Stimulated activated CD4-positive, alpha-beta T cell treated with anti-CD3 and anti-CD28 coated beads, Interleukin-4, amount 100 ng/mL, for 4 hours (primary cell): Measurements from ENCODE around the gene PANK2.
"Not testable (repeated sequence)": the region's sequence is repeated elsewhere in the genome, so short reads cannot be mapped to it uniquely, and the experiment has no call there.

Source experiments
- DNase-seq, 2 experiments: peaks; one replicate each; pipeline ENCODE4 v3.0.0-alpha.2; 2020

Gene PANK2

DNA sequence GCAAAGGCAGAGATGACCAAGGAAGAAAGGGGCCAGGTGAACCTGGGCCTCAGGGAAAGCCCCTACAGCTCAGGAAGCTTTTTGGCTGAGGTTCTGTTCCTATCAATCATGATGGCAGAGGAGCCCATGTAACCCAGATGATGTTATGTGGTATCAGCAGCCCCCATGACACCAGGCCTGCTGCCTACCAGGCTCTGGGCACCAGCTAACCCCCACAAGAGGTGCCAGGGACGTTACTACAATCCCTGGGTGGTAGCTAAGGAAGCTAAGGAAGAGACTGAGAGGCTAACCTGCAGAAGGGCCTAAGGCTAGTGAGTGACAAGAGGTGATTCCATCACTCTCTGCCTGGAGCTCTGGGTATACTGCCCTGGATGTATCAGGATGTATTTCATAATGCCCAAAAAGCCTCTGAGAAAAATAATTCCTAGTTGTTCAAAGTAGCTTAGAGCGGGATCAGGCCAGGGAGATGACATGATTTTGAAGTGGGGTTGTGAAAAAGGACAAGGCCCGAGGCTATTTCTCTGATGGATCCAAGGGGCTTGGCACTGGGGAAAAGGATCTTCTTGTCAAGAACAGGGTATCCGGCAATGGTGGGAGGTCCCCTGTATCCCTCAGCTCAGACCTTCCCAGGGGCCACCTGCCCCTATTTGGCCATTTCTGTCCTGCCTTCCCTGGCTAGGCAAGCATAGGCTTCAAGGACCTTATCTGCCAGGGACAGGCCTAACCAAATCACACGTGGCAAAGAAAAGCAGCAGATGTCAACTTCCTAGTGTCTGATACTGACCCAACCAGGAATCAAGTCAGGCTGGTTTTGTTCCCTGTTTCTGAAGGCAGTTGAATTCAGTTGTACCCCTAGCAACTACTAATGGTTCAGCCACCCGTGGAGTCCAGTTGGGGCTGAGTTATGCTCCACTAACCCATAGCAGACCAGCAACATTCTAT, 41.3 kb downstream of the PANK2 start:
- no peak for DNase-seq

DNA sequence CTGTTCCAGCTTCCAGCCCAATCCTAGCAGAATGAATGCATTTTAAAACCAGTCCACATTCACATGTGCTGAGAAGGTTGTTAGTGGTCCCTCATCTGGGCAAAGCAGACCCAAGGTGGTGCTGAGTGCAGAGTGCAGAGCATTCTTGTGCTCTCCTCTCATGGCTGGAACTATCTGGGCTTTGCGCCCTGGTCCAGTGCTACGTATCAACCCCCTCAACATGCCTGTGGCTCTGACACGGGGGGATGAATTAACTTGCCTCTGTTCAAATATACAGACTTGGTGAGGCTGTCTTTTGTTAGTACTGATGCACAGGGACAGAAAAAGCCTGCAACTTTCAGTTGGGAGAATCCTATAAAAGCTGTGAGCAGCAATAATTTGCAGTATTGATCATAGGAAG, 42.5 kb downstream of the PANK2 start:
- DNase-seq: no peak

DNA sequence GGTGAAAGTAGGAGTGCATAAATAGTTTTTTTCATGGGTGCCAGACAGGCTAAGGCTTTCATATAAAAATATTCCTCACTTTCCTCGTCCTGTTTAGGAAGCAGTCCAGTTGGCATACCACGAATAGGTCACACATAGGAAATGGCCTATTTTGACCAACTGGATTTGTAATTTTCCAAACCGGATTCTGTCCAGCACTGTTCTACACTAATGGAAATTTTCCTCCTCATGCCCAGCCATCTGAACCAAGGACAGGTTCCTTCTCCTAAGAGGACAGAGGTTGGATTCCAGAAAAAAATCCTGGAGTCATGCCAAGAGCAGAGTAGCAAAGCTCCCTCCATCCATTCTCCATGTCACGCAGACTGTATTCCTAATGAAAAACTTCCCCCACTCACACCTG, 43.1 kb downstream of the PANK2 start:
- no peak for DNase-seq

DNA sequence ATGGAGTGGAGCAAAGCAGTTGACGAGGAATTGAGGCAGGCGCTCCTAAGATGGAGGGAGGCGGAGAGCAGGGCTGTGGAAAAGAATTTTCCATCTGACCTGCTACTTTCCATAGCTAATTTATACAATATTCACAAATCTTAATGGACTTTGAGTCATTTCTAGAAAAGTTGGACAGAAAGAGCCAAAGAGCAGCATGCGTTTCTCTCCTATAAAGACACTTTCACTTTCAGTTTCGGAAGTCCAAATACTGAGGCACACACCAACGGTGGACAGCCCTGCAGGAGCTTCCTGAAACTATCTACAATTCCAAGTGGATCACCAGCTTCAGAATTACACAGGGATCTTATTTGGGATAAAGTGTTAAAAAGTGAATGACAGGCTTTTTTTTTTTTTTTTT, 43.5 kb downstream of the PANK2 start:
- DNase-seq: no peak

DNA sequence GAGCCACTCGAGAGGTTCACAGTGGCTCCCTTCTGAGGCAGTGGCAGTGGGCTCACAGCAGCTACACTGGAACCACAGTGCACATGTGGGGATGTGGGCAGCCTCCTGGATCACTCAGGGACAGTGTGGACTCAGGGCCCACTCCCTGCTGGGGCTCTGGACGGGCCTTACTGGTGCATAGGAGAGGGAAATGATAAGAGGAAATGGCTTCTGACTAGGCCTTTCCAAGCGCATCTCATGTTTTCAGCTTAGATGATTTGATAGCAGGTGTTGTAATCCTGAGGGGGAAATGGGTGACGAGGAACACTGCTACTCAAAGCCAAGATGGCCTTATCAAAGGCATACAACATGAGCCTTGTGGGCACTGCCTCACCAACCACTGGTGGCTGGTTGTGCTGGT, 44.0 kb downstream of the PANK2 start:
- DNase-seq: no peak

DNA sequence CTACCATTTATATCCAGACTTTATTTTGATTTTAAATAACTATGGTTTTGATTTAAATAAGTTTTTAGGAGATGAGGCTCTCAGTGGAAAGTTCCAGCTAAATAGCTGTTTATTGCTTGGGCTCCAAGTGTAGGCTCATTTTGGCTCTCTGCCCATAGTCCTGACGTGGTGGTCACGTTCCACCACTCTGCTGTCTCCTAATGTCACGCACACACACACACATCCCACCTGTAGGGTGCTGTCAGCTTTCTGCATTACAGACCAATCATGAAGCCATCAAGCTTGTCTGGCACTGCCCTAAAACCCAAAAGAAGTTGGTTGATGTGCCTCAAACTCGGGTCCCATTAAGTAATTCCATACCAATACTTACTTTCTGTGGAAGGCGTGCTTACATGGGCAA, 45.4 kb downstream of the PANK2 start:
- no peak for DNase-seq

DNA sequence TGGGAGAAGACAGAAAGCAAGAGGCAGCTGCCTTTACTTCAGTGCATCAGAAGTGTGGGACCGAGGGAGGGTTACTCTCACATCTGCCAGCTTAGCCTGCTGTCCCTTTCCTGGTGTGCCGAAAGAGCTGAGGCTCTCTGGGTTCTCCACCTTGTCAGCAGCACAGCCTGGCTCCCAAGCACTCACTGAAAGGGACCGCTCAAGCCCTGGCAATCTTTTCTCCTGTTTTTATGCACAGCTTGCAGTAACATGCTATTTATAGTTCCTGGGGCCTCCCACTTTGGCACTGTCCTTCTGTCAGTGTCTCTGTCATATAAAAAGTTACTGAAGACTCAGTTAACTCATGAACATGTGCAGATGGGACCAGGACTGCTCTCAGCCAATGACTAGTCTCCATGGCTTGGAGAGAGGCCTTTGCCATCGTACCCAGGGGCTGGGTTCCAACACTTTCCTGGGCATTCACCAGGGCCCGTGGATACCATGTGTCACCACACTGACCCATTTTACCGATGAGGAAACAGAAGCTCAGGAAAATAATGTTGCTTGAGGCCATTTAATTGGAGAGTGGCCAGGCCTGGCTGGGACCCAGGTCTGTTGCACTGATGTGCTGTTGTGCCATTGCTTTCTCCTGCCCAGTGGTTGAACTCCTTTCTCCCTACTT, 46.2 kb downstream of the PANK2 start:
- DNase-seq: no peak

DNA sequence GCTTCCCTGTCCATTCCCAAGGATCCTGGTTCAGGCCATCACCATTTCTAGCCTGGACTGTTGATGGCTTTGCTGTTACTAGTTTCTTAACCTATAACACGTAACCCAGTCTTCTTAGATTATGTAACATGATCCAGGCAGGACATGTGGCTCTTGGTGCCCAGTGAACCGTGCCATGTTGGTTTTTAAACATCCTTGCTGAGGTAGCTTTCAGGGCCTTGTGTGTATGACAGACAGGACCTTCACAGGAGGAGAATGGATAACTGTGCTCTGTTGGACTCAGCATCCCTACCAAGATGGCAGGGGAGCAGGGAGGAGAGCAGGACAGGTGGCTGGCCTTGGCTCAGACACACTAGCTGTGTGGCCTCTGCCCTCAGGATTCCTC, 46.8 kb downstream of the PANK2 start:
- no peak for DNase-seq

DNA sequence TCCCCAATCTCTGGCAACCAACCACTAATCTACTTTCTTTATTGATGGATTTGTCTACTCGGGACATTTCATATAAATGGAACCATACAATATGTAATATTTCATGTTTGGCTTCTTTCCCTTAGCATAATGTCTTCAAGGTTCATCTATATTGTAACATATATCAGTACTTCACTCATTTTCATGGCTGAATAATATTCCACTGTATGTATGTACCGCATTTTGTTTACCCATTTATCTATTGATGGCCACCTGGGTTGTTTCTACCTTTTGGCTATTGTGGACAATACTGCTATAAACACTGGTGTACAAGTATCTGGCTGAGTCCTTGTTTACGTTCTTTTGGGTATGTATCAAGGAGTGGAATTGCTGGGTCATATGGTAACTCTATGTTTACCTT, 48.4 kb downstream of the PANK2 start:
- DNase-seq: no peak

DNA sequence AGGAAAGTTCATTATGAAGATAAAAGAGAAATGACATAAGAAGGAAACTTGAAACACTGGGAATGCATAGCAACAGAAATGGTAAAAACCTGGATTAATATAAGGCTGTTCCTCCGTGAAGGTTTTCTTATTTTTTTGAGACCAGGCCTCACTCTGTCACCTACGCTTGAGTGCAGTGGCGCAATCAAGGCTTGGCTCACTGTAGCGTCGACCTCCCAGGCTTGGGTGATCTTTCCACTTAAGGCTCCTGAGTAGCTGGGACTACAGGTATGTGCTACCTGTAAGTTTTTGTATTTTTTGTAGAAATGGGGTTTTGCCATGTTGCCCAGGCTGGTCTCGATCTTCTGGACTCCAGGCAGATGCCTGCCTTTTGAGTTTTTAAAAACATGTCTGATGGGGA, 51.7 kb downstream of the PANK2 start:
- DNase-seq: no peak

DNA sequence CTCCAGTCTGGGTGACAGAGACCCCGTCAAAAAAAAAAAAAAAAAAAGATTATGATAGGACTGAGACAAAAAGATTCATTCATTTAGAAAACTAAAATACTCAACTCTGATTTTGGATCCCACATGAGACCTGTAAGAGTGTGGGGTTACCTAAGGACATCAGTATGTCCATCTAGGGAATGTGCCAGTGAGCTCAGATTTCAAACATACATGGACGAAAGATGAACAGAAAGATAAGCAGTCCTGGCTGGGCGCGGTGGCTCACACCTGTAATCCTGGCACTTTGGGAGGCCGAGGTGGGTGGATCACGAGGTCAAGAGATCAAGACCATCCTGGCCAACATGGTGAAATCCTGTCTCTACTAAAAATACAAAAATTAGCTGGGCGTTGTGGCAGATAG, 57.5 kb downstream of the PANK2 start:
- DNase-seq: not testable (repeated sequence)

DNA sequence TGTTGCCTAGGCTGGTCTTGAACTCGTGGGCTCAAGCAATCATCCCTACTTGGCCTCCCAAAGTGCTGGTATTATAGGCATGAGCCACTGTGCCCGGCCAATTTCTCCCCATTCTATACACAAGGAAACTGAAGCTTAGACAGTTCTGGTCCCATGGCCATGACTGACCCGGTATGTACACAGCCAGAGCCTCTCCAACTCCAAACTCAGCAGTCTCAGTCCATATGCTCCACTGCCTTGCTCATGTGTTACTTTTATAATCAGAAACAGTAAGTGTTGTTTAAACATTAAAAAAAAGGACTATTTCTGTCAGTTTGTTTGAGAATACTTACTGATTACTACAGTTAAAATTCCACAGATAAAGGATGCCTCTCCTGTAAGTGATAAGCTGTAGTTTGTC, 75.5 kb downstream of the PANK2 start:
- no peak for DNase-seq

DNA sequence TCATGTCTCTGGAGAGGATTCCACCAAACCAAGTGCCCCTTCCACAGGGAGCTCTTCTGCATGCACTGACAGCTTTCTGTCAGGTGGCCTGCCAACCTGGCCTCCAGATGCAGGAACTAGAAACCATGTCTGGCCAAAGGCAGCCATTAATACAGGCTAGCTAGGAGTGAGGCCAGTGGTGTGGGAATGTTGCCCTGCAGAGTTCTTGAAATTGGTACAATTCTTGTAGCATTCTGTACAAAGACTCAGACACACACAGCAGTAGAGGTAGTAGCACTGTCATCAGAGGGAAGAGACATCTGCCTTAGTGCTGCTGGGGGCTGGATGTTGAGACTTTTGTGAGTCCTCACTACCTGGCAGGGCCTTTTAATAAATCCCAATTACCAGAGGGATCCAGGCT, 77.4 kb downstream of the PANK2 start:
- no peak for DNase-seq

DNA sequence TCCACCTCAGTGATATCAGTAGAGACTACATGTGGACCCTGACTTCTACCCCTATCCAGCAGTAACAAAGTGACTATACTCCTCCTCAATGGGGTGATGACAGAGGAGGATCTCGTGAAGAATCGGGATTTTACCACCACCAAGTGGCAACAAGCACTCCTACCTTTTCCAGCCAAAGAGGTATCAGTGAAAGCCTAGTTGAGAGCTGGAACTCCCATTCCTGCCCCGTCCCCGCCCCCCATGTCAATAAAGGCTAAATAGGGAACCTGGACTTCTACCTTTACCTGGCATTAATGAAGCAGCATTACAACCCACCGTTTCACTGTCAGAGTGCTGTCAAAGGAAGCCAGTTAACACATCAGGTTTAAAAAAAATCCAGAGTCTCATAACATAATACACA, 80.8 kb downstream of the PANK2 start:
- no peak for DNase-seq

DNA sequence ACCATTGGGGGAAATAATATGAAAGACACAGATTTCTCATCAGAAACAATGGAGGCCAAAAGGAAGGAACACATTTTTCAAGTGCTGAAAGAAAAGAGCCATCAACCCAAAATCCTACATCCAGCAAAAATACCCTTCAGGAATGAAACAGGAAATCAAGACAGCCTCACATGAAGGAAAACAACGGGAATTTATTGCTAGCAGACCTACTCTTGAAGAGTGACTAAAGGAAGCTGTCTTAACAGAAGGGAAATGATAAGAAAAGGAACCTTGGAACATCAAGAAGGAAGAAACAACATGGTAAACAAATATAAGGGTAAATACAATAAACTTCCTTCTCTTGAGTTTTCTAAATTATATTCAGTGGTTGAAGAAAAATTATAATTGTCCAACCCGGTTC, 82.0 kb downstream of the PANK2 start:
- DNase-seq: no peak

DNA sequence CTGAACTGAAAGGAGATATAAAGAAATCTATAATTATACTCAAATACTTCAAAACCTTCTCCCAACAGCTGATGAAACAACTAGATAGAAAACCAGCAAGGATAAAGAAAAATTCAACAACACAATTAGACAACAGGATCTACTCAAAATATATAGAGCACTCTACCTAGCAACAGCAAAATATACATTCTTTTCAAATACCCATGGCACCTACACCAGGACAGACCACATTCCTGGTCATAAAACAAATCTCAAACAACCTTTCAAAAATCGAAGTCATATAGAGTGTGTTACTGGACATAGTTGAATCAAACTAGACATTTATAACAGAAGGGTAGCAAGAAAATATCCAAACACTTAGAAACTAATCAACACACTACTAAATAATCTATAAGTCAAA, 83.0 kb downstream of the PANK2 start:
- DNase-seq: no peak

DNA sequence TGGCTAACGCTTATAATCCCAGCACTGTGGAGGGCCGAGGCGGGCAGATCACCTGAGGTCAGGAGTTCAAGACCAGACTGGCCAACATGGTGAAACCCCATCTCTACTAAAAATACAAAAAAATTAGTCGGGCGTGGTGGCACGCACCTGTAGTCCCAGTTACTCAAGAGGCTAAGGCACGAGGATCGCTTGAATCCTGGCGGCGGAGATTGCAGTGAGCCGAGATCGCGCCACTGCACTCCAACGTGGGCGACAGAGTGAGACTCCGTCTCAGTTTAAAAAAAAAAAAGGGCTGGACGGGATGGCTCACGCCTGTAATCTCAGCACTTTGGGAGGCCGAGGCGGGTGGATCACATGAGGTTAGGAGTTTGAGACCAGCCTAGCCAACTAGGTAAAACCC, 83.4 kb downstream of the PANK2 start:
- not testable (repeated sequence) for DNase-seq

DNA sequence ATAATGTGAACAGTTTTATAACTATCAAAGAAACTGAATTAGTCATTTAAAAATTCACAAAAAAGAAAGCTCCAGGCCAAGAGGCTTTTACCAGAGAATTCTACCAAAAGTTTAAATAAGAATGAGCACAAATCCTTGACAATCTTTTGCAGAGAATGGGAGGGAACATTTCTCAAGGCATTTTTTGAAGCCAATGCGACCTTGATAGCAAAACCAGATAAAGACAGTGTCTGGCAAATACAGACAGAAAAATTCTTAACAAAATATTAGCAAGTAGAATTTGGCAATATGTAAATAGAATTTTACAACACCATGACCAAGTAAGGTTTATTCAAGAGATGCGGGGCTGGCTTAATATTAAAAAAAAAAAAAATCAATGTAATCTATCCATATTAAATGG, 84.5 kb downstream of the PANK2 start:
- DNase-seq: no peak

DNA sequence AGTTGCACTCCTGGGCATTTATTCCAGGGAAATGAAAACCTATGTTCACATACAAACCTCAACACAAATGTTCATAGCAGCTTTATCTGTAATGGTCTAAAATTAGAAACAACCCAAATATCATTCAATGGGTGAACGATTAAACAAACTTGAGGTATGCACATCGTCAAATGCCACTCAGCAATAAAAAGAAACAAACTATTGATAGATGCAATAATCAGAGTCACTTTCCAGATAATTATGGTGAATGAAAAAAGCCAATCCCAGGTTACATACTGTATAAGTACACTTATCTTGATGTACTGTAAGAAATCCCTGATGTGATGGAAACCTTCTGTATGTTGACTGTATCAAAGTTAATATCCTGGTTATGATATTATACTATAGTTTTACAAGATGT, 87.3 kb downstream of the PANK2 start:
- DNase-seq: no peak
